IMR-90 (cell line): ENCODE results near the gene CD70. TPM values are rescaled to one million over a fixed set of nuclear protein-coding genes. Genes with fewer than 3 reads are reported as not detected.

ENCODE experiments used
- ATAC-seq: fragments of 200-7000 bp; cut with Tn5 transposase; 2 replicates; pipeline ENCODE4 v1.9.1; 2020; ENCODE audit warnings: low read depth, mild to moderate bottlenecking, moderate library complexity
- BruUV-seq: library from RNA; stranded (reverse); fragments of 400-500 nt; replicated peaks from 2 replicates; lab custom pipeline; 2021; lab: Mats Ljungman, UMichigan
- CTCF ChIA-PET: fragments of 300-600 bp; formaldehyde crosslinking; extraction: SDS; loops from one replicate; lab custom pipeline; 2021; ENCODE audit warnings: antibody characterized with exemption; lab: Yijun Ruan, JAX
- POLR2A ChIA-PET: fragments of 300-600 bp; sonication (Branson Sonifier 250); formaldehyde crosslinking; loops from one replicate; lab custom pipeline; 2022; ENCODE audit warnings: antibody characterized with exemption; ENCODE audit not compliant: unreplicated experiment; lab: Charles Lee
- DNase-seq: peaks from one replicate; pipeline ENCODE4 v3.0.0; 2013
- H2AFZ ChIP-seq: replicated peaks from 2 replicates; pipeline ENCODE3; 2013; ENCODE audit warnings: low read length, mild to moderate bottlenecking; ENCODE audit not compliant: poor library complexity
- H2AK5ac ChIP-seq: 2 replicates; pipeline ENCODE4 v1.6.1; 2013; ENCODE audit warnings: low read depth, low read length, inconsistent platforms
- H2AK9ac ChIP-seq: replicated peaks from 2 replicates; pipeline ENCODE3; 2013; ENCODE audit warnings: mild to moderate bottlenecking, low read depth, low read length, moderate library complexity; ENCODE audit not compliant: poor library complexity
- H2BK120ac ChIP-seq: 2 replicates; pipeline ENCODE4 v1.6.1; 2013; ENCODE audit warnings: low read depth, low read length, inconsistent platforms
- H2BK15ac ChIP-seq: 3 replicates; pipeline ENCODE4 v1.6.1; 2013; ENCODE audit warnings: low read depth, low read length, inconsistent platforms
- H2BK20ac ChIP-seq: 2 replicates; pipeline ENCODE4 v1.6.1; 2013; ENCODE audit warnings: low read depth, mild to moderate bottlenecking, inconsistent platforms, low read length, moderate library complexity
- H2BK5ac ChIP-seq: 2 replicates; pipeline ENCODE4 v1.6.1; 2013; ENCODE audit warnings: mild to moderate bottlenecking, low read depth, low read length, inconsistent platforms; ENCODE audit not compliant: poor library complexity, severe bottlenecking
- H3K14ac ChIP-seq: replicated peaks from 2 replicates; pipeline ENCODE4 v1.6.1; 2013; ENCODE audit warnings: low read depth, low read length, inconsistent platforms
- H3K18ac ChIP-seq: 2 replicates; pipeline ENCODE4 v1.6.1; 2013; ENCODE audit warnings: low read depth, low read length, control low read depth
- H3K23ac ChIP-seq: 2 replicates; pipeline ENCODE4 v1.6.1; 2013; ENCODE audit warnings: low read depth, low read length, inconsistent platforms
- H3K27ac ChIP-seq: 2 replicates; pipeline ENCODE4 v1.5.1; 2013; ENCODE audit warnings: mild to moderate bottlenecking, control low read depth, low read length; ENCODE audit not compliant: insufficient read depth
- H3K27me3 ChIP-seq: 2 replicates; pipeline ENCODE4 v1.6.1; 2013; ENCODE audit warnings: low read length; ENCODE audit not compliant: control insufficient read depth, insufficient read depth
- H3K36me3 ChIP-seq: 2 replicates; pipeline ENCODE4 v1.6.1; 2013; ENCODE audit warnings: low read length, mixed read lengths; ENCODE audit not compliant: control insufficient read depth, insufficient read depth
- H3K4ac ChIP-seq: 2 replicates; pipeline ENCODE4 v1.6.1; 2013; ENCODE audit warnings: low read depth, low read length, inconsistent platforms
- H3K4me1 ChIP-seq: 2 replicates; pipeline ENCODE4 v1.6.1; 2013; ENCODE audit warnings: low read length, mixed read lengths; ENCODE audit not compliant: control insufficient read depth, insufficient read depth
- H3K4me2 ChIP-seq: 2 replicates; pipeline ENCODE4 v1.6.1; 2013; ENCODE audit warnings: low read depth, mild to moderate bottlenecking, control low read depth, low read length, moderate library complexity
- H3K4me3 ChIP-seq: 2 replicates; pipeline ENCODE4 v1.5.1; 2013; ENCODE audit warnings: low read depth, mild to moderate bottlenecking, control low read depth, low read length, moderate library complexity; ENCODE audit not compliant: insufficient read depth
- H3K56ac ChIP-seq: 2 replicates; pipeline ENCODE4 v1.6.1; 2013; ENCODE audit warnings: low read length, inconsistent platforms; ENCODE audit not compliant: insufficient read depth; ENCODE audit errors: extremely low read depth
- H3K79me1 ChIP-seq, 2 experiments: 2 replicates each; pipeline ENCODE4 v1.6.1; 2013; ENCODE audit warnings: low read length in 2 of 2, inconsistent platforms in 1 of 2, low read depth in 1 of 2
- H3K9ac ChIP-seq: 2 replicates; pipeline ENCODE4 v1.6.1; 2013; ENCODE audit warnings: low read depth, low read length, control low read depth
- H3K9me1 ChIP-seq: 2 replicates; pipeline ENCODE4 v1.6.1; 2013; ENCODE audit warnings: low read length, inconsistent platforms; ENCODE audit not compliant: insufficient read depth
- H3K9me3 ChIP-seq: 2 replicates; pipeline ENCODE4 v1.6.1; 2013; ENCODE audit warnings: low read length; ENCODE audit not compliant: control insufficient read depth, insufficient read depth
- H4K20me1 ChIP-seq: 2 replicates; pipeline ENCODE4 v1.6.1; 2013; ENCODE audit warnings: low read length, inconsistent platforms; ENCODE audit not compliant: insufficient read depth
- H4K5ac ChIP-seq: 2 replicates; pipeline ENCODE4 v1.6.1; 2013; ENCODE audit warnings: mild to moderate bottlenecking, low read depth, low read length, control low read depth
- H4K8ac ChIP-seq, 2 experiments: 2 replicates each; pipeline ENCODE4 v1.6.1; 2013; ENCODE audit warnings: low read depth in 2 of 2, low read length in 2 of 2, control low read depth in 1 of 2, inconsistent platforms in 1 of 2
- H4K91ac ChIP-seq: 2 replicates; pipeline ENCODE4 v1.6.1; 2013; ENCODE audit warnings: low read depth, low read length, inconsistent platforms; ENCODE audit not compliant: insufficient read depth
- BHLHE40 ChIP-seq: fragments of 150-350 bp; IDR thresholded peaks from 2 replicates; pipeline ENCODE4 v1.6.1; 2016; ENCODE audit warnings: mild to moderate bottlenecking, low read depth, low read length
- CEBPB ChIP-seq: IDR thresholded peaks from 2 replicates; pipeline ENCODE4 v1.6.1; 2012; ENCODE audit warnings: low read depth, low read length, improper control_type of control experiment
- FOS ChIP-seq: fragments of 150-350 bp; IDR thresholded peaks from 2 replicates; pipeline ENCODE4 v1.6.1; 2016; ENCODE audit warnings: low read depth, low read length
- MAZ ChIP-seq: IDR thresholded peaks from 2 replicates; pipeline ENCODE4 v1.6.1; 2012; ENCODE audit warnings: low read depth, mild to moderate bottlenecking, low read length, improper control_type of control experiment, moderate library complexity, borderline replicate concordance
- MXI1 ChIP-seq: IDR thresholded peaks from 2 replicates; pipeline ENCODE4 v1.6.1; 2012; ENCODE audit warnings: low read depth, mild to moderate bottlenecking, low read length, moderate library complexity, borderline replicate concordance
- NFE2L2 ChIP-seq: fragments of 150-350 bp; IDR thresholded peaks from 2 replicates; pipeline ENCODE4 v1.6.1; 2016; ENCODE audit warnings: low read depth, mild to moderate bottlenecking, low read length
- POLR2A ChIP-seq: IDR thresholded peaks from 2 replicates; pipeline ENCODE4 v1.6.1; 2012; ENCODE audit warnings: mild to moderate bottlenecking, low read depth, low read length
- RAD21 ChIP-seq: IDR thresholded peaks from 2 replicates; pipeline ENCODE4 v1.6.1; 2012; ENCODE audit warnings: low read length, improper control_type of control experiment
- RCOR1 ChIP-seq: IDR thresholded peaks from 2 replicates; pipeline ENCODE4 v1.6.1; 2012; ENCODE audit warnings: mild to moderate bottlenecking, low read length, improper control_type of control experiment; ENCODE audit not compliant: insufficient replicate concordance
- RFX5 ChIP-seq: IDR thresholded peaks from 2 replicates; pipeline ENCODE4 v1.8.0; 2012; ENCODE audit warnings: low read depth, mild to moderate bottlenecking, low read length, moderate library complexity
- WGBS, 2 experiments: methylation state at CpG; one replicate each; pipeline versions ENCODE4 v1.1.5 to v1.1.7; 2013; ENCODE audit warnings: missing lambda C conversion rate in 2 of 2; ENCODE audit not compliant: insufficient read length in 1 of 2; ENCODE audit errors: extremely low coverage in 2 of 2; 5-methylcytosine and 5-hydroxymethylcytosine counted together
- dilution Hi-C: fragments of 300-500 bp; cut with HindIII; formaldehyde crosslinking; loops from one replicate; pipeline ENCODE4 v1.14.3; 2018; ENCODE audit warnings: low sequenced_read_pairs; ENCODE audit not compliant: unreplicated experiment
- in situ Hi-C: fragments of 300-500 bp; cut with MboI; formaldehyde crosslinking; loops from 3 replicates; pipeline ENCODE4 v1.14.3; 2019; ENCODE audit warnings: low sequenced_read_pairs, inconsistent platforms, mixed read lengths
- intact Hi-C: fragments of 100-400 bp; cut with micrococcal nuclease; formaldehyde crosslinking; loops from 2 replicates; pipeline ENCODE4 v1.10.0; 2022
- polyA plus RNA-seq, 3 experiments: library from polyadenylated mRNA; depleted of rRNA; stranded (reverse); fragments of >200 nt; gene quantifications; 2 replicates each; pipeline ENCODE4 v1.2.3, GENCODE V29; 2012; ENCODE audit warnings: low replicate concordance in 1 of 3
- total RNA-seq: library from RNA; depleted of rRNA; stranded (reverse); fragments of >200 nt; gene quantifications from 2 replicates; pipeline ENCODE4 v1.2.3, GENCODE V29; 2012
- TF ChIP-seq, protein P1 (sequence below): conservative IDR thresholded peaks from 2 replicates; pipeline ENCODE4 v1.5.1; 2012; ENCODE audit warnings: mild to moderate bottlenecking, low read depth, low read length, improper control_type of control experiment
- TF ChIP-seq, protein P2 (sequence below): fragments of 150-350 bp; IDR thresholded peaks from 2 replicates; pipeline ENCODE4 v1.6.1; 2016; ENCODE audit warnings: low read depth, mild to moderate bottlenecking, low read length, moderate library complexity, borderline replicate concordance

The CD70 gene
- total and polyA plus RNA-seq, 2 of the 4 experiments (the other 2 are of a cell fraction), result not detected

DNA sequence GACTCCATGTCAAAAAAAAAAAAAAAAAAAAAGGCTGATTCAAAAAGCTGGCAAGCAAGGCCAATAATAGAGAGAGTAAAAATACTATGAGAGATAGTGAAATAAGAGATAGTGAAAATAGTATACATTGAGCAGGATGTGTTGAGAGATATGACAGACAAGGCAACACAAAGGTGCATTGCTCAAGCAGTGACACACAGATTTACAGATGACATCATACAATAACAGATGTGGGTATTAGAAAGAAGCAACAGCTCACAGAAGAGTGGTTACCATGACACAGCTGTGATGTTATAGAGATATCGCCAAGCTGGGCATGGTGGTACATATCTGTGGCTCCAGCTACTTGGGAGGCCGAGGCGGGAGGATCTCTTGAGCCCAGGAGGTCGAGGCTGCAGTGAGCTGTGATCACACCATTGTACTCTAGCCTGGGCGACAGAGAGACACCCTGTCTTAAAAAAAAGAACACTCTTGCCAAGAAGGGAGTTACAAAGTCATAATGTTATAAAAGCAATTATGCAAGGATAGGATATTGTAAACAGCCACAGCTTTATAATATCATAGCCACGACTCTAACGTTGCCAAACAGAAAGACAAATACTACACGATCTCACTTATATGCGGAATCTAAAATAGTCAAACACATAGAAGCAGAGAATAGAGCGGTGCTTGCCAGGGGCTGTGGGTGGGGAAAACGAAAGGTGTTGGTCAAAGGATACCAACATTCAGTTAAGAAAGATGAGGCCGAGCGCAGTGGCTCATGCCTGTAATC lies 49.8 kb downstream of the CD70 start:
- no peaks in the 10 kb centered on the region for H3K27me3 ChIP-seq
- H3K4me2 ChIP-seq, result no peak overlapping the region
- H3K18ac ChIP-seq, result no peak overlapping the region
- peaks cover 5% of the 10 kb centered on the region; the same call in 1 of the 2 replicates for H3K9me3 ChIP-seq
- no peak overlapping the region for H2BK120ac ChIP-seq
- no peak overlapping the region for H3K14ac ChIP-seq
- ATAC-seq (no peak), DNase-seq (no peak)
- H3K4me3 ChIP-seq, result no peak overlapping the region
- H3K36me3 ChIP-seq, result no peaks in the 10 kb centered on the region
- in situ Hi-C loops, result no loop called here
- H4K91ac ChIP-seq, result no peak overlapping the region
- H3K9ac ChIP-seq, result no peak overlapping the region
- H3K9me1 ChIP-seq, result no peaks in the 10 kb centered on the region
- H3K27ac ChIP-seq, result no peak overlapping the region
- WGBS, 2 experiments, result no CpG with 5 or more reads among the region's 13 CpGs
- H2AK9ac ChIP-seq, result no peak overlapping the region
- H4K8ac ChIP-seq, result no peak overlapping the region
- no peaks in the 10 kb centered on the region for H3K4me1 ChIP-seq
- no peak for TF ChIP-seq BHLHE40
- no peak for TF ChIP-seq POLR2A
- no peak for TF ChIP-seq RAD21
- TF ChIP-seq MAZ, result no peak
- TF ChIP-seq FOS, result no peak
- TF ChIP-seq, protein P1, sequence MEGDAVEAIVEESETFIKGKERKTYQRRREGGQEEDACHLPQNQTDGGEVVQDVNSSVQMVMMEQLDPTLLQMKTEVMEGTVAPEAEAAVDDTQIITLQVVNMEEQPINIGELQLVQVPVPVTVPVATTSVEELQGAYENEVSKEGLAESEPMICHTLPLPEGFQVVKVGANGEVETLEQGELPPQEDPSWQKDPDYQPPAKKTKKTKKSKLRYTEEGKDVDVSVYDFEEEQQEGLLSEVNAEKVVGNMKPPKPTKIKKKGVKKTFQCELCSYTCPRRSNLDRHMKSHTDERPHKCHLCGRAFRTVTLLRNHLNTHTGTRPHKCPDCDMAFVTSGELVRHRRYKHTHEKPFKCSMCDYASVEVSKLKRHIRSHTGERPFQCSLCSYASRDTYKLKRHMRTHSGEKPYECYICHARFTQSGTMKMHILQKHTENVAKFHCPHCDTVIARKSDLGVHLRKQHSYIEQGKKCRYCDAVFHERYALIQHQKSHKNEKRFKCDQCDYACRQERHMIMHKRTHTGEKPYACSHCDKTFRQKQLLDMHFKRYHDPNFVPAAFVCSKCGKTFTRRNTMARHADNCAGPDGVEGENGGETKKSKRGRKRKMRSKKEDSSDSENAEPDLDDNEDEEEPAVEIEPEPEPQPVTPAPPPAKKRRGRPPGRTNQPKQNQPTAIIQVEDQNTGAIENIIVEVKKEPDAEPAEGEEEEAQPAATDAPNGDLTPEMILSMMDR, result no peak
- TF ChIP-seq, protein P2, sequence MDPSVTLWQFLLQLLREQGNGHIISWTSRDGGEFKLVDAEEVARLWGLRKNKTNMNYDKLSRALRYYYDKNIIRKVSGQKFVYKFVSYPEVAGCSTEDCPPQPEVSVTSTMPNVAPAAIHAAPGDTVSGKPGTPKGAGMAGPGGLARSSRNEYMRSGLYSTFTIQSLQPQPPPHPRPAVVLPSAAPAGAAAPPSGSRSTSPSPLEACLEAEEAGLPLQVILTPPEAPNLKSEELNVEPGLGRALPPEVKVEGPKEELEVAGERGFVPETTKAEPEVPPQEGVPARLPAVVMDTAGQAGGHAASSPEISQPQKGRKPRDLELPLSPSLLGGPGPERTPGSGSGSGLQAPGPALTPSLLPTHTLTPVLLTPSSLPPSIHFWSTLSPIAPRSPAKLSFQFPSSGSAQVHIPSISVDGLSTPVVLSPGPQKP, result no peak
- TF ChIP-seq CEBPB, result no peak
- TF ChIP-seq RCOR1, result no peak
- TF ChIP-seq MXI1, result no peak
- TF ChIP-seq RFX5, result no peak
- no peak for TF ChIP-seq NFE2L2
- intact Hi-C loops, result no loop called here
- ChIA-PET CTCF (no interaction called here), POLR2A (interaction anchor here (0.6 kb wide), 1 partner anchor 17 kb away, joined by 3 read pairs; no protein-coding TSS in a partner anchor)
- no peak overlapping the region for H3K56ac ChIP-seq
- H3K4ac ChIP-seq, result no peak overlapping the region
- no TSS peak for BruUV-seq
- no peak overlapping the region for H2BK15ac ChIP-seq
- H3K23ac ChIP-seq, result no peak overlapping the region
- dilution Hi-C loops, result no loop called here
- no peak overlapping the region for H2BK20ac ChIP-seq
- H4K5ac ChIP-seq, result no peak overlapping the region
- H2AK5ac ChIP-seq, result no peak overlapping the region
- no peak overlapping the region for H2AFZ ChIP-seq
- H4K20me1 ChIP-seq, result no peaks in the 10 kb centered on the region
- H3K79me1 ChIP-seq, result no peaks in the 10 kb centered on the region
- H2BK5ac ChIP-seq, result no peak overlapping the region
